Measurements from ENCODE around the gene RAD51B.
A peak's percentile ranks its signal among the peaks of the same experiment; 100 is the strongest.

RAD51B gene

GRCh38 chr14:68268719-68269118 is 449.1 kb downstream of the RAD51B start:
- Histone ChIP-seq H3K36me3 (ENCODE audit: control insufficient read depth in 2 of 2, insufficient read depth in 1 of 2, low read length in 2 of 2) (no peaks in the 10 kb centered on the region), H3K4me1 (ENCODE audit: control insufficient read depth, insufficient read depth, low read length) (no peaks in the 10 kb centered on the region)
- POLR2A ChIA-PET = no interaction called here

GRCh38 chr14:68269136-68269927 is 449.8 kb downstream of the RAD51B start:
- CTCF ChIA-PET = interaction anchor here (0.7 kb wide), 1 partner anchor 544 kb away, joined by 3 read pairs; no protein-coding TSS in a partner anchor
- no peak overlapping the region for H3K27ac ChIP-seq (ENCODE audit: extremely low read depth, low read depth, low read length)

More at GRCh38 chr14:68268719-68269118, 449.1 kb downstream of the RAD51B start:
- CTCF ChIA-PET = interaction anchor here (0.6 kb wide), 1 partner anchor 80 kb away, joined by 3 read pairs; no protein-coding TSS in a partner anchor
- no peak overlapping the region for H3K4me3 ChIP-seq (ENCODE audit: low read depth, low read length)
- H3K9me3 ChIP-seq (ENCODE audit: control insufficient read depth, insufficient read depth, low read depth, low read length) = no peaks in the 10 kb centered on the region
- no peak overlapping the region for H3K27ac ChIP-seq (ENCODE audit: extremely low read depth, low read depth, low read length)
- TF ChIP-seq ZNF335 (tag by site-specific recombination; conservative IDR thresholded peaks at IDR 0.05) (peak; percentile 27; the same call in 1 of the 2 replicates), ZSCAN5A (tag by site-specific recombination; IDR thresholded peaks at IDR 0.05) (no peak), MEIS1 (CRISPR knock-in tag; IDR thresholded peaks at IDR 0.05; ENCODE audit: borderline replicate concordance) (no peak)

More at GRCh38 chr14:68269136-68269927, 449.8 kb downstream of the RAD51B start:
- POLR2A ChIA-PET = no interaction called here
- no peaks in the 10 kb centered on the region for H3K4me1 ChIP-seq (ENCODE audit: control insufficient read depth, insufficient read depth, low read length)
- TF ChIP-seq ZNF133 (tag by site-specific recombination; IDR thresholded peaks at IDR 0.05) (no peak), ZNF280D (tag by site-specific recombination; IDR thresholded peaks at IDR 0.05) (no peak), ZNF426 (tag by site-specific recombination; IDR thresholded peaks at IDR 0.05) (no peak), ZSCAN5A (tag by site-specific recombination; IDR thresholded peaks at IDR 0.05) (no peak), ZNF175 (tag by site-specific recombination; IDR thresholded peaks at IDR 0.05) (no peak), ZNF707 (tag by site-specific recombination; IDR thresholded peaks at IDR 0.05) (no peak), ZNF701 (tag by site-specific recombination; IDR thresholded peaks at IDR 0.05) (no peak), ZNF280C (tag by site-specific recombination; IDR thresholded peaks at IDR 0.05) (no peak)
- H3K36me3 ChIP-seq (ENCODE audit: control insufficient read depth in 2 of 2, insufficient read depth in 1 of 2, low read length in 2 of 2) = no peaks in the 10 kb centered on the region
- no peaks in the 10 kb centered on the region for H3K9me3 ChIP-seq (ENCODE audit: control insufficient read depth, insufficient read depth, low read depth, low read length)
- no peak overlapping the region for H3K4me3 ChIP-seq (ENCODE audit: low read depth, low read length)

Measured in HEK293 (cell line).